Measurements from ENCODE around the gene HLA-DPB1. TPM values are rescaled to one million over a fixed set of nuclear protein-coding genes. Genes with fewer than 3 reads are reported as not detected.

HLA-DPB1 gene
- polyA plus RNA-seq, 1 donor from 2014 or later = 2.3 TPM

GRCh38 chr6:33073431-33073871 lies 2.3 kb upstream of the HLA-DPB1 start, which contains the start of gene HLA-DPA1:
Gene HLA-DPA1, minus strand, starts transcription at chr6:33073649.
- H3K4me3 ChIP-seq (ENCODE audit: low read length) = no peak within 1 kb of the TSS
- H3K9me2 ChIP-seq (ENCODE audit: insufficient read depth, low read length) = no peaks in the 10 kb centered on the region
- TF ChIP-seq EZH2 (IDR thresholded peaks at IDR 0.05; ENCODE audit: borderline replicate concordance, insufficient read depth, low read length, poor library complexity, severe bottlenecking) (no peak), EP300 (conservative IDR thresholded peaks at IDR 0.05; ENCODE audit: poor library complexity, severe bottlenecking) (no peak), CTCF (IDR thresholded peaks at IDR 0.05; ENCODE audit: poor library complexity, severe bottlenecking) (no peak), RAD21 (conservative IDR thresholded peaks at IDR 0.05) (no peak), SMC3 (conservative IDR thresholded peaks at IDR 0.05; ENCODE audit: poor library complexity) (no peak), POLR2AphosphoS5 (IDR thresholded peaks at IDR 0.05) (no peak), REST (IDR thresholded peaks at IDR 0.05; ENCODE audit: borderline replicate concordance) (no peak), MXI1 (conservative IDR thresholded peaks at IDR 0.05; ENCODE audit: poor library complexity, severe bottlenecking) (no peak), TAF1 (IDR thresholded peaks at IDR 0.05; ENCODE audit: low read depth) (no peak)
- no peak within 1 kb of the TSS for H3K4me2 ChIP-seq (ENCODE audit: low read length)
- H4K20me1 ChIP-seq (ENCODE audit: insufficient read depth) = no peaks in the 10 kb centered on the region
- H2AFZ ChIP-seq (ENCODE audit: low read depth, low read length) = no peak within 1 kb of the TSS
- no peaks in the 10 kb centered on the region for H3F3A ChIP-seq (ENCODE audit: insufficient read depth, low read length, poor library complexity, severe bottlenecking)
- no peaks in the 10 kb centered on the region for H3K79me2 ChIP-seq (replicated peaks; ENCODE audit: insufficient read depth, low read length)
- H3K36me3 ChIP-seq (ENCODE audit: insufficient read depth, low read length) = no peaks in the 10 kb centered on the region
- H3K27ac ChIP-seq (ENCODE audit: low read length) = no peak within 1 kb of the TSS
- no peaks in the 10 kb centered on the region for H3K27me3 ChIP-seq (ENCODE audit: insufficient read depth, low read depth, low read length)
- H3K9me3 ChIP-seq (ENCODE audit: low read length) = no peaks in the 10 kb centered on the region
- H3K9ac ChIP-seq (ENCODE audit: low read length) = no peak within 1 kb of the TSS

GRCh38 chr6:33075208-33075567 lies 602 bp upstream of the HLA-DPB1 start:
- no peaks in the 10 kb centered on the region for H3K79me2 ChIP-seq (replicated peaks; ENCODE audit: insufficient read depth, low read length)
- H3K27me3 ChIP-seq (ENCODE audit: insufficient read depth, low read depth, low read length) = no peaks in the 10 kb centered on the region
- H3K9me2 ChIP-seq (ENCODE audit: insufficient read depth, low read length) = no peaks in the 10 kb centered on the region
- no peak overlapping the region for H3K9ac ChIP-seq (ENCODE audit: low read length)
- no peaks in the 10 kb centered on the region for H3K9me3 ChIP-seq (ENCODE audit: low read length)
- no peaks in the 10 kb centered on the region for H3K36me3 ChIP-seq (ENCODE audit: insufficient read depth, low read length)
- H3K27ac ChIP-seq (ENCODE audit: low read length) = no peak overlapping the region
- no peaks in the 10 kb centered on the region for H3F3A ChIP-seq (ENCODE audit: insufficient read depth, low read length, poor library complexity, severe bottlenecking)
- no peak overlapping the region for H2AFZ ChIP-seq (ENCODE audit: low read depth, low read length)
- H3K4me3 ChIP-seq (ENCODE audit: low read length) = no peak overlapping the region
- H4K20me1 ChIP-seq (ENCODE audit: insufficient read depth) = no peaks in the 10 kb centered on the region
- TF ChIP-seq REST (IDR thresholded peaks at IDR 0.05; ENCODE audit: borderline replicate concordance) (no peak), MXI1 (conservative IDR thresholded peaks at IDR 0.05; ENCODE audit: poor library complexity, severe bottlenecking) (no peak), EZH2 (IDR thresholded peaks at IDR 0.05; ENCODE audit: borderline replicate concordance, insufficient read depth, low read length, poor library complexity, severe bottlenecking) (no peak), POLR2AphosphoS5 (IDR thresholded peaks at IDR 0.05) (no peak)
- no peak overlapping the region for H3K4me2 ChIP-seq (ENCODE audit: low read length)

Data from neural cell (in vitro differentiated cells).